ENCODE measurements around the gene LRRIQ1.

The LRRIQ1 gene

GRCh38 chr12:85283560-85283959, 247.4 kb downstream of the LRRIQ1 start:
- no peak for DNase-seq
